Coronary artery (tissue), 2 donors: ENCODE measurements around the gene LVRN.

Experiments
- DNase-seq: peaks from one replicate; pipeline ENCODE4 v3.0.0-alpha.2; 2017; ENCODE audit warnings: low spot score
- H3K27ac ChIP-seq, 2 donors: fragments of 200-600 bp; sonication (generic); one replicate each; pipeline ENCODE4 v1.5.1; 2016 to 2019
- H3K4me3 ChIP-seq: fragments of 200-600 bp; sonication (generic); 2 replicates; pipeline ENCODE4 v1.5.1; 2016; ENCODE audit warnings: mild to moderate bottlenecking, moderate library complexity
- CTCF ChIP-seq: fragments of 200-600 bp; sonication (generic); IDR thresholded peaks from one replicate; pipeline ENCODE4 v1.5.1; 2019; ENCODE audit warnings: antibody characterized with exemption

LVRN gene

GRCh38 chr5:115947260-115947659, 15.0 kb upstream of the LVRN start:
- no peak overlapping the region for H3K27ac ChIP-seq
- no peak for DNase-seq
- no peak overlapping the region for H3K4me3 ChIP-seq
- no peak for TF ChIP-seq CTCF

GRCh38 chr5:115948091-115948534, 14.2 kb upstream of the LVRN start:
- Histone ChIP-seq H3K27ac (peak overlapping the region in 1 of 2 donors; percentile 16), H3K4me3 (no peak overlapping the region)
- no peak for DNase-seq
- TF ChIP-seq CTCF: no peak

GRCh38 chr5:115949096-115949495, 13.2 kb upstream of the LVRN start:
- no peak for DNase-seq
- Histone ChIP-seq H3K27ac (no peak overlapping the region), H3K4me3 (no peak overlapping the region)
- no peak for TF ChIP-seq CTCF

- DNase-seq: no peak
- no peak overlapping the region for H3K27ac ChIP-seq
- TF ChIP-seq CTCF: no peak
- H3K4me3 ChIP-seq: no peak overlapping the region
These were observed 9.7 kb upstream of the LVRN start for GRCh38 chr5:115952588-115952987.

- no peak for TF ChIP-seq CTCF
- DNase-seq: no peak
- no peak overlapping the region for H3K4me3 ChIP-seq
- no peak overlapping the region for H3K27ac ChIP-seq
These were observed 8.1 kb upstream of the LVRN start for GRCh38 chr5:115954144-115954543.

- DNase-seq: no peak
- Histone ChIP-seq H3K27ac (no peak overlapping the region), H3K4me3 (no peak overlapping the region)
- TF ChIP-seq CTCF: no peak
These were observed 5.3 kb upstream of the LVRN start for GRCh38 chr5:115956957-115957356.

- no peak for DNase-seq
- H3K4me3 ChIP-seq: peak overlapping the region; percentile 67
- H3K27ac ChIP-seq: peak overlapping the region in 1 of 2 donors; percentile 64
- TF ChIP-seq CTCF: no peak
These were observed 665 bp upstream of the LVRN start for GRCh38 chr5:115961381-115962238.
